OCI-LY7 (cell line): Measurements from ENCODE around the gene TMEM131L. TPM values are rescaled to one million over a fixed set of nuclear protein-coding genes. Genes with fewer than 3 reads are reported as not detected.
A peak's percentile ranks its signal among the peaks of the same experiment; 100 is the strongest.
"Not testable (repeated sequence)": the region's sequence is repeated elsewhere in the genome, so short reads cannot be mapped to it uniquely, and the experiment has no call there.

Source experiments
- Bru-seq: library from RNA; stranded (reverse); fragments of 400-500 nt; gene quantifications from one replicate; lab custom pipeline; 2021; lab: Mats Ljungman, UMichigan
- BruChase-seq, 2 experiments: library from RNA; stranded (reverse); fragments of 400-500 nt; gene quantifications; one replicate each; lab custom pipeline; 2021; lab: Mats Ljungman, UMichigan
- BruUV-seq: library from RNA; stranded (reverse); fragments of 400-500 nt; replicated peaks from 2 replicates; lab custom pipeline; 2021; lab: Mats Ljungman, UMichigan
- CTCF ChIA-PET: fragments of 300-600 bp; sonication (Branson Sonifier 250); formaldehyde crosslinking; loops from one replicate; lab custom pipeline; 2022; ENCODE audit warnings: antibody characterized with exemption; ENCODE audit not compliant: unreplicated experiment; lab: Charles Lee
- POLR2A ChIA-PET: fragments of 300-600 bp; sonication (Branson Sonifier 250); formaldehyde crosslinking; loops from one replicate; lab custom pipeline; 2022; ENCODE audit warnings: antibody characterized with exemption; lab: Charles Lee
- DNase-seq: peaks from one replicate; pipeline ENCODE4 v3.0.0-alpha.2; 2015; ENCODE audit warnings: low spot score
- H2AFZ ChIP-seq: fragments of 200-600 bp; sonication (generic), shearing (Covaris generic); 2 replicates; pipeline ENCODE4 v1.6.1; 2014; ENCODE audit warnings: mild to moderate bottlenecking, antibody characterized with exemption, low read length, moderate library complexity
- H3K27ac ChIP-seq: fragments of 200-600 bp; sonication (generic); 2 replicates; pipeline ENCODE4 v1.5.1; 2014; ENCODE audit warnings: mixed run types, low read depth, mild to moderate bottlenecking, moderate library complexity, low read length, inconsistent platforms; ENCODE audit not compliant: poor library complexity, severe bottlenecking
- H3K36me3 ChIP-seq: fragments of 200-600 bp; sonication (generic); 2 replicates; pipeline ENCODE4 v1.6.1; 2014; ENCODE audit warnings: mild to moderate bottlenecking, antibody characterized with exemption, low read length, moderate library complexity, mixed read lengths; ENCODE audit not compliant: insufficient read depth
- H3K4me1 ChIP-seq: fragments of 200-600 bp; sonication (generic); 2 replicates; pipeline ENCODE4 v1.5.1; 2014; ENCODE audit warnings: mild to moderate bottlenecking, low read length; ENCODE audit not compliant: insufficient read depth, poor library complexity, severe bottlenecking
- H3K4me2 ChIP-seq: fragments of 200-600 bp; sonication (generic); 2 replicates; pipeline ENCODE4 v1.6.1; 2014; ENCODE audit warnings: mild to moderate bottlenecking, low read length
- H3K4me3 ChIP-seq: fragments of 200-600 bp; sonication (generic); 2 replicates; pipeline ENCODE4 v1.5.1; 2014; ENCODE audit warnings: mild to moderate bottlenecking, low read depth, low read length; ENCODE audit not compliant: poor library complexity, severe bottlenecking
- H3K79me2 ChIP-seq: fragments of 200-600 bp; sonication (generic); 2 replicates; pipeline ENCODE4 v1.6.1; 2016; ENCODE audit warnings: low read depth, mild to moderate bottlenecking, low read length, moderate library complexity, mixed read lengths; ENCODE audit not compliant: insufficient read depth
- H3K9me2 ChIP-seq: fragments of 200-600 bp; sonication (generic); 2 replicates; pipeline ENCODE4 v1.6.1; 2016; ENCODE audit warnings: mild to moderate bottlenecking, low read length, mixed read lengths; ENCODE audit not compliant: insufficient read depth
- H3K9me3 ChIP-seq: fragments of 200-600 bp; sonication (generic); 2 replicates; pipeline ENCODE4 v1.6.1; 2014; ENCODE audit warnings: mild to moderate bottlenecking, mixed run types, low read length, mixed read lengths
- H4K20me1 ChIP-seq: fragments of 200-600 bp; sonication (generic); 2 replicates; pipeline ENCODE4 v1.6.1; 2014; ENCODE audit warnings: mild to moderate bottlenecking, antibody characterized with exemption, low read length, moderate library complexity, mixed read lengths; ENCODE audit not compliant: insufficient read depth
- EZH2phosphoT487 ChIP-seq: fragments of 200-600 bp; sonication (generic); IDR thresholded peaks from 2 replicates; pipeline ENCODE4 v1.6.1; 2018; ENCODE audit warnings: low read depth, borderline replicate concordance, mild to moderate bottlenecking, mixed run types, antibody characterized with exemption, low read length, moderate library complexity, mixed read lengths
- intact Hi-C: fragments of 100-400 bp; cut with micrococcal nuclease; formaldehyde crosslinking; loops from one replicate; pipeline ENCODE4 v1.10.0; 2022; ENCODE audit not compliant: unreplicated experiment
- long read RNA-seq: library from polyadenylated mRNA; stranded (forward); transcript quantifications from one replicate; pipeline ENCODE4 v2.0.0, GENCODE V29; 2022
- total RNA-seq, 2 experiments: library from RNA; depleted of rRNA in 1 of 2; stranded (reverse); fragments of >200 nt in 1 of 2; shearing (Covaris generic) in 1 of 2; gene quantifications; 2 replicates each; pipeline ENCODE4 v1.2.3, GENCODE V29; 2014 to 2022
- TF ChIP-seq, protein P1 (sequence below): fragments of 200-600 bp; sonication (generic); conservative IDR thresholded peaks from 2 replicates; pipeline ENCODE4 v1.5.1; 2014; ENCODE audit warnings: mild to moderate bottlenecking, antibody characterized with exemption, low read length, moderate library complexity, mixed read lengths

The TMEM131L gene, protein sequence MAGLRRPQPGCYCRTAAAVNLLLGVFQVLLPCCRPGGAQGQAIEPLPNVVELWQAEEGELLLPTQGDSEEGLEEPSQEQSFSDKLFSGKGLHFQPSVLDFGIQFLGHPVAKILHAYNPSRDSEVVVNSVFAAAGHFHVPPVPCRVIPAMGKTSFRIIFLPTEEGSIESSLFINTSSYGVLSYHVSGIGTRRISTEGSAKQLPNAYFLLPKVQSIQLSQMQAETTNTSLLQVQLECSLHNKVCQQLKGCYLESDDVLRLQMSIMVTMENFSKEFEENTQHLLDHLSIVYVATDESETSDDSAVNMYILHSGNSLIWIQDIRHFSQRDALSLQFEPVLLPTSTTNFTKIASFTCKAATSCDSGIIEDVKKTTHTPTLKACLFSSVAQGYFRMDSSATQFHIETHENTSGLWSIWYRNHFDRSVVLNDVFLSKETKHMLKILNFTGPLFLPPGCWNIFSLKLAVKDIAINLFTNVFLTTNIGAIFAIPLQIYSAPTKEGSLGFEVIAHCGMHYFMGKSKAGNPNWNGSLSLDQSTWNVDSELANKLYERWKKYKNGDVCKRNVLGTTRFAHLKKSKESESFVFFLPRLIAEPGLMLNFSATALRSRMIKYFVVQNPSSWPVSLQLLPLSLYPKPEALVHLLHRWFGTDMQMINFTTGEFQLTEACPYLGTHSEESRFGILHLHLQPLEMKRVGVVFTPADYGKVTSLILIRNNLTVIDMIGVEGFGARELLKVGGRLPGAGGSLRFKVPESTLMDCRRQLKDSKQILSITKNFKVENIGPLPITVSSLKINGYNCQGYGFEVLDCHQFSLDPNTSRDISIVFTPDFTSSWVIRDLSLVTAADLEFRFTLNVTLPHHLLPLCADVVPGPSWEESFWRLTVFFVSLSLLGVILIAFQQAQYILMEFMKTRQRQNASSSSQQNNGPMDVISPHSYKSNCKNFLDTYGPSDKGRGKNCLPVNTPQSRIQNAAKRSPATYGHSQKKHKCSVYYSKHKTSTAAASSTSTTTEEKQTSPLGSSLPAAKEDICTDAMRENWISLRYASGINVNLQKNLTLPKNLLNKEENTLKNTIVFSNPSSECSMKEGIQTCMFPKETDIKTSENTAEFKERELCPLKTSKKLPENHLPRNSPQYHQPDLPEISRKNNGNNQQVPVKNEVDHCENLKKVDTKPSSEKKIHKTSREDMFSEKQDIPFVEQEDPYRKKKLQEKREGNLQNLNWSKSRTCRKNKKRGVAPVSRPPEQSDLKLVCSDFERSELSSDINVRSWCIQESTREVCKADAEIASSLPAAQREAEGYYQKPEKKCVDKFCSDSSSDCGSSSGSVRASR (N-terminal part only)
- total RNA-seq (2014; rRNA removed; shearing (Covaris generic)), result 98.7 and 148 TPM in 2 replicates
- 133 and 169 TPM in 2 replicates for total RNA-seq (2022)
- Bru-seq, nascent RNA, result percentile 99 among the genes with signal in this experiment
- percentile 97 among the genes with signal in this experiment for BruChase-seq, experiment 1, labeled RNA remaining after a 6-hour chase
- percentile 96 among the genes with signal in this experiment for BruChase-seq, experiment 2, labeled RNA remaining after a 2-hour chase
- long read RNA-seq, full-length matches to known transcripts, result 168 of 394 reads
- long read RNA-seq, partial matches to known transcripts, result 47 of 394 reads
- long read RNA-seq, other reads (novel, unspliced or antisense), result 179 of 394 reads

DNA sequence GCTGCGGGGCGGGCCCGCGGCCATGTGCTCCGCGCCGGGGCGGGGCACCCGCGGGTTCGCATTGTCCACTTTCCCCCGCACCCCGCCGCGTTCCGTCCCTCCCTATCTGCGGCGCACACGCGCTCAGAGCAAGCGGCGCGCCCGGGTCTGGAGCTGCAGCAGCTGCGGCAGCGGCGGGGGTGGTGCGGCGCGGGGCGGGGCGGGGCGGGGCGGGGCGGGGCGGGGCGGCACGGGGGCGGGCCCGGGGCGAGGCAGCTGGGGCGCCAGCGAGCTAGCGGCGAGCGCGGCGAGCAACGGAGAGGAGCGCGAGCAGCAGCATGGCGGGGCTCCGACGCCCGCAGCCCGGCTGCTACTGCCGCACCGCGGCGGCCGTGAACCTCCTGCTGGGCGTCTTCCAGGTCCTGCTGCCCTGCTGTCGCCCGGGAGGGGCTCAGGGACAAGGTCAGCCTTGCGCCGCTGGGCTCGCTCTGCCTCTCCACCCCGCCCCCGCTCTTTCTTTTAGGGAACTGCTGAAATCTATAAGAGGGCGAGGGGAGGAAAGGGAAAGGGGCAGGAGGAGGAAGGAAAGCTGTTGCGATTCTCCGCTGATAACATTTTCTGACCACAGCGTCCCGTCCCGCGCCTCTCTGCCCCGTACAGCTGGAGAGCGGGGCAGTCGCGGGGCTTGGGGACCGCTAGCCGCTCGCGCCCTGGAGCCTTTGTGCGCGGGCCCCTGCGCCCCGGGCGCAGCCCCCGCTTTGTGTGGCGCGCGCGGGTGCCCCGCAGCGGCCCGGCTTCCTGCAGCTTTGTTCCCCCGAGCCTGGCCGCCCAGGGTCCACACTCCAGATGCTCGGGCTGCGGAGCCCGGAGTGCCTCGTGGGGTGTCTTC, at the start of gene TMEM131L:
Gene TMEM131L, plus strand, starts transcription at position 280 of the 868 bp plus-strand sequence. Its CDS starts 38 bp downstream, at position 318.
- ChIA-PET POLR2A (interaction anchor here (0.6 to 6.4 kb wide), 28 partner anchors 8 to 182 kb away, joined by 3 to 60 read pairs (median 5); partner anchors contain the start of gene MND1), CTCF (interaction anchor here (1.0 to 1.6 kb wide), 6 partner anchors 10 to 123 kb away, joined by 3 to 4 read pairs (median 3); no protein-coding TSS in a partner anchor)
- Histone ChIP-seq H3K79me2 (peaks cover 56% of the 10 kb centered on the region), H2AFZ (no peak within 1 kb of the TSS; the same call in 1 of the 2 replicates), H3K9me2 (no peaks in the 10 kb centered on the region), H3K9me3 (no peaks in the 10 kb centered on the region), H3K36me3 (peaks cover 48% of the 10 kb centered on the region), H3K4me3 (peak within 1 kb of the TSS; percentile 87), H3K27ac (peak within 1 kb of the TSS; percentile 95), H3K4me1 (peaks cover 47% of the 10 kb centered on the region), H3K4me2 (peak within 1 kb of the TSS; percentile 95), H4K20me1 (peaks cover 34% of the 10 kb centered on the region)
- BruUV-seq, result no TSS peak
- DNase-seq, result peak; percentile 88
- TF ChIP-seq, protein P1, sequence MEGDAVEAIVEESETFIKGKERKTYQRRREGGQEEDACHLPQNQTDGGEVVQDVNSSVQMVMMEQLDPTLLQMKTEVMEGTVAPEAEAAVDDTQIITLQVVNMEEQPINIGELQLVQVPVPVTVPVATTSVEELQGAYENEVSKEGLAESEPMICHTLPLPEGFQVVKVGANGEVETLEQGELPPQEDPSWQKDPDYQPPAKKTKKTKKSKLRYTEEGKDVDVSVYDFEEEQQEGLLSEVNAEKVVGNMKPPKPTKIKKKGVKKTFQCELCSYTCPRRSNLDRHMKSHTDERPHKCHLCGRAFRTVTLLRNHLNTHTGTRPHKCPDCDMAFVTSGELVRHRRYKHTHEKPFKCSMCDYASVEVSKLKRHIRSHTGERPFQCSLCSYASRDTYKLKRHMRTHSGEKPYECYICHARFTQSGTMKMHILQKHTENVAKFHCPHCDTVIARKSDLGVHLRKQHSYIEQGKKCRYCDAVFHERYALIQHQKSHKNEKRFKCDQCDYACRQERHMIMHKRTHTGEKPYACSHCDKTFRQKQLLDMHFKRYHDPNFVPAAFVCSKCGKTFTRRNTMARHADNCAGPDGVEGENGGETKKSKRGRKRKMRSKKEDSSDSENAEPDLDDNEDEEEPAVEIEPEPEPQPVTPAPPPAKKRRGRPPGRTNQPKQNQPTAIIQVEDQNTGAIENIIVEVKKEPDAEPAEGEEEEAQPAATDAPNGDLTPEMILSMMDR, result peak; percentile 37; the same call in 1 of the 2 replicates
- TF ChIP-seq EZH2phosphoT487, result no peak
- intact Hi-C loops, result loop anchor here (2.0 kb wide), 1 partner anchor 62 kb away; no protein-coding TSS in a partner anchor

DNA sequence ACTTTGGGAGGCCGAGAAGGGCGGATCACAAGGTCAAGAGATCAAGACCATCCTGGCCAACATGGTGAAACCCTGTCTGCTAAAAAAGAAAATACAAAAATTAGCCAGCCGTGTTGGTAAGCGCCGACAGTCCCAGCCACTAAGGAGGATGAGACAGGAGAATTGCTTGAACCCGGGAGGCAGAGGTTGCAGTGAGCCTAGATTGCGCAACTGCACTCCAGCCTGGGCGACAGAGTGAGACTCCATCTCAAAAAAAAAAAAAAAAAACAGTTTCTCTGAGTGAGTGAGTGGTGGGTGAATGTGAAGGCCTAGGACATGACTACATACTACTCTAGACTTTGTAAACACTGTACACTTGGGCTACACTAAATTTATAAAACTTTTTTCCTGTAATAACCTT, 49.7 kb upstream of the TMEM131L start:
- H3K27ac ChIP-seq, DNase-seq, H3K9me3 ChIP-seq, H4K20me1 ChIP-seq, BruUV-seq, H3K4me2 ChIP-seq, H3K79me2 ChIP-seq, H2AFZ ChIP-seq, H3K4me3 ChIP-seq, intact Hi-C loops, H3K9me2 ChIP-seq: not testable (repeated sequence)
- Histone ChIP-seq H3K36me3 (peaks cover 64% of the 10 kb centered on the region), H3K4me1 (peaks cover 46% of the 10 kb centered on the region)
- ChIA-PET CTCF (interaction anchor here (2.1 kb wide), 1 partner anchor 10 kb away, joined by 4 read pairs; no protein-coding TSS in a partner anchor), POLR2A (interaction anchor here (0.7 to 2.1 kb wide), 8 partner anchors 8 to 228 kb away, joined by 3 to 9 read pairs (median 4); no protein-coding TSS in a partner anchor)
